ENCODE results near the gene COL4A1. TPM values are rescaled to one million over a fixed set of nuclear protein-coding genes. Genes with fewer than 3 reads are reported as not detected.
A peak's percentile ranks its signal among the peaks of the same experiment; 100 is the strongest.

COL4A1 gene
- polyA plus RNA-seq, 2 of the 4 experiments (the other 2 are of a cell fraction): 23.8 to 71.3 TPM

DNA sequence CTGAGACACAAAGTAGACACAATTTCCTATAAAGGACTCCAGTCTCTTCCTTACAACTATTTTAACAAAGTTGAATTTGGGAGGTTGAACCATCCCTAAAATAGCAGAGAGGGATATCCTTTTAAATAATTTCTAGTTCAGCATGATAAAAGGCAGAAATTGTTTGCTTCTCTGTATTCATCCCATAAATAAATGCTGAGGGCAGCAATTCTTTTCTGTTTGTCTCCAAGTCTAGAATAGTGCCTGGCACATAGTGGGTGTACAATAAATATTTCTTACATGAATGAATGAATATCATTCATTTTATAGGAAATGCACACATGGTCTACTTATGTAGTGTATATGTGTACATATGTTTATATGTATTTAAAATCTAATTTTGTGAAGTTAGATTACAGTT, 12.3 kb downstream of the COL4A1 start:
- TF ChIP-seq RNF2 (IDR thresholded peaks at IDR 0.05; ENCODE audit: borderline replicate concordance, low read depth) (no peak), MAFK (IDR thresholded peaks at IDR 0.05; ENCODE audit: partially characterized antibody) (peak; percentile 86)
- TF ChIP-seq, protein P1, sequence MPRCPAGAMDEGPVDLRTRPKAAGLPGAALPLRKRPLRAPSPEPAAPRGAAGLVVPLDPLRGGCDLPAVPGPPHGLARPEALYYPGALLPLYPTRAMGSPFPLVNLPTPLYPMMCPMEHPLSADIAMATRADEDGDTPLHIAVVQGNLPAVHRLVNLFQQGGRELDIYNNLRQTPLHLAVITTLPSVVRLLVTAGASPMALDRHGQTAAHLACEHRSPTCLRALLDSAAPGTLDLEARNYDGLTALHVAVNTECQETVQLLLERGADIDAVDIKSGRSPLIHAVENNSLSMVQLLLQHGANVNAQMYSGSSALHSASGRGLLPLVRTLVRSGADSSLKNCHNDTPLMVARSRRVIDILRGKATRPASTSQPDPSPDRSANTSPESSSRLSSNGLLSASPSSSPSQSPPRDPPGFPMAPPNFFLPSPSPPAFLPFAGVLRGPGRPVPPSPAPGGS (IDR thresholded peaks at IDR 0.05): no peak
- Histone ChIP-seq H3K9me3 (no peaks in the 10 kb centered on the region), H3K27ac (no peak overlapping the region), H3K4me3 (no peak overlapping the region), H3K4me2 (no peak overlapping the region), H3K4me1 (no peaks in the 10 kb centered on the region)
- POLR2A ChIA-PET: no interaction called here
- CTCF ChIA-PET: interaction anchor here (0.6 kb wide), 1 partner anchor 131 kb away, joined by 3 read pairs; no protein-coding TSS in a partner anchor
- FAIRE-seq (no peak), DNase-seq (ENCODE audit: low read depth in 1 of 2, low spot score in 1 of 2) (no peak), ATAC-seq (no peak)

- H3K4me3 ChIP-seq: no peak overlapping the region
- TF ChIP-seq TFCP2L1 (CRISPR knock-in tag; IDR thresholded peaks at IDR 0.05) (no peak), NPAS2 (CRISPR knock-in tag; IDR thresholded peaks at IDR 0.05; ENCODE audit: borderline replicate concordance) (no peak), USF2 (IDR thresholded peaks at IDR 0.05) (no peak), SREBF2 (IDR thresholded peaks at IDR 0.05) (no peak), MAZ (IDR thresholded peaks at IDR 0.05; ENCODE audit: borderline replicate concordance, low read depth, low read length) (no peak), NR3C1 (IDR thresholded peaks at IDR 0.05) (no peak), MAFK (IDR thresholded peaks at IDR 0.05; ENCODE audit: partially characterized antibody) (no peak), HOXA7 (CRISPR knock-in tag; IDR thresholded peaks at IDR 0.05) (no peak), RCOR1 (IDR thresholded peaks at IDR 0.05; ENCODE audit: low read depth, low read length) (no peak), RARB (CRISPR knock-in tag; IDR thresholded peaks at IDR 0.05) (no peak), FOSL2 (IDR thresholded peaks at IDR 0.05) (no peak), FOSL2 (CRISPR knock-in tag; IDR thresholded peaks at IDR 0.05) (no peak), ESRRA (IDR thresholded peaks at IDR 0.05; ENCODE audit: borderline replicate concordance, low read length) (no peak), KDM1A (IDR thresholded peaks at IDR 0.05; ENCODE audit: low read depth) (no peak), MYC (IDR thresholded peaks at IDR 0.05; ENCODE audit: borderline replicate concordance, low read length) (no peak), E2F6 (IDR thresholded peaks at IDR 0.05; ENCODE audit: borderline replicate concordance, low read depth) (no peak), JUNB (IDR thresholded peaks at IDR 0.05) (no peak), CTCF (IDR thresholded peaks at IDR 0.05) (no peak)
- TF ChIP-seq, protein P2, sequence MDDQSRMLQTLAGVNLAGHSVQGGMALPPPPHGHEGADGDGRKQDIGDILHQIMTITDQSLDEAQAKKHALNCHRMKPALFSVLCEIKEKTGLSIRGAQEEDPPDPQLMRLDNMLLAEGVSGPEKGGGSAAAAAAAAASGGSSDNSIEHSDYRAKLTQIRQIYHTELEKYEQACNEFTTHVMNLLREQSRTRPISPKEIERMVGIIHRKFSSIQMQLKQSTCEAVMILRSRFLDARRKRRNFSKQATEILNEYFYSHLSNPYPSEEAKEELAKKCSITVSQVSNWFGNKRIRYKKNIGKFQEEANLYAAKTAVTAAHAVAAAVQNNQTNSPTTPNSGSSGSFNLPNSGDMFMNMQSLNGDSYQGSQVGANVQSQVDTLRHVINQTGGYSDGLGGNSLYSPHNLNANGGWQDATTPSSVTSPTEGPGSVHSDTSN (IDR thresholded peaks at IDR 0.05): no peak
- TF ChIP-seq, protein P1 (IDR thresholded peaks at IDR 0.05): no peak
- H3K4me2 ChIP-seq: no peak overlapping the region
- CTCF ChIA-PET: interaction anchor here (0.6 kb wide), 1 partner anchor 125 kb away, joined by 3 read pairs; no protein-coding TSS in a partner anchor
- POLR2A ChIA-PET: no interaction called here
- no peaks in the 10 kb centered on the region for H3K9me3 ChIP-seq
- no peak for FAIRE-seq
- 91% methylated on average over 3 of the region's 3 CpGs for WGBS (ENCODE audit: missing lambda C conversion rate)
- no peak for ATAC-seq
- H3K4me1 ChIP-seq: no peaks in the 10 kb centered on the region
- no peak overlapping the region for H3K27ac ChIP-seq
- no peak for DNase-seq (ENCODE audit: low read depth in 1 of 2, low spot score in 1 of 2)
Observed at GRCh38 chr13:110294146-110294545, 12.8 kb downstream of the COL4A1 start.

Measured in A549 (cell line).